ENCODE measurements around the gene USP6NL. TPM values are rescaled to one million over a fixed set of nuclear protein-coding genes. Genes with fewer than 3 reads are reported as not detected.
"Not testable (repeated sequence)": the region's sequence is repeated elsewhere in the genome, so short reads cannot be mapped to it uniquely, and the experiment has no call there.

Gene USP6NL
- total RNA-seq, 1 experiment from 2014 or later = 63.9 TPM

DNA sequence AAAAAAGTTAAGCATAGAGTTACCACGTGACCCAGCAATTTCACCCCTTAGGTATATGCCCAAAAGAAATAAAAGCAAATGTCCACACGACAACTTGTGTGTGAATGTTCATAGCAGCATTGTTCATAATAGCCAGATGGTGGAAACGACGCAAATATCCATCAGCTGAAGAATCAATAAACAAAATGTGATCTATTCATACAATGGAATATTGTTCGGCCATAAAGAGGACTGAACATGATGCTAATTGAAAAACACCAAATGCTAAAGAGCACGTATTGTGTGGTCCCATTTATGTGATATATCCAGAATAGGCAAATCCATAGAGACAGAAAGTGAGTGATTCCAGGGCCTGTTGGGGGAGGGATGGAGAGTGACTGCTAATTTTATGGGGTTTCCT lies 18.3 kb upstream of the USP6NL start:
- Histone ChIP-seq H3K36me3 (ENCODE audit: insufficient read depth, low read length) (no peaks in the 10 kb centered on the region), H3K27ac (ENCODE audit: low read length) (no peak overlapping the region), H3K27me3 (ENCODE audit: low read length) (no peaks in the 10 kb centered on the region), H3K79me2 (ENCODE audit: low read length) (no peaks in the 10 kb centered on the region), H2AFZ (ENCODE audit: low read length) (no peak overlapping the region), H3K9me2 (replicated peaks; ENCODE audit: insufficient read depth, low read length) (no peaks in the 10 kb centered on the region), H3K4me3 (ENCODE audit: low read length) (no peak overlapping the region), H4K20me1 (ENCODE audit: insufficient read depth, low read depth, low read length) (no peaks in the 10 kb centered on the region), H3K4me2 (ENCODE audit: low read depth, low read length, poor library complexity, severe bottlenecking) (no peak overlapping the region), H3K9me3 (ENCODE audit: low read length) (no peaks in the 10 kb centered on the region), H3K4me1 (ENCODE audit: low read length) (peaks cover 24% of the 10 kb centered on the region), H3K9ac (ENCODE audit: low read length) (no peak overlapping the region)
- no peak for DNase-seq

GRCh38 chr10:11627941-11628340 lies 16.5 kb upstream of the USP6NL start:
- not testable (repeated sequence) for H2AFZ ChIP-seq (ENCODE audit: low read length); H3K36me3 ChIP-seq (ENCODE audit: insufficient read depth, low read length); H3K27ac ChIP-seq (ENCODE audit: low read length); H3K4me2 ChIP-seq (ENCODE audit: low read depth, low read length, poor library complexity, severe bottlenecking); H3K79me2 ChIP-seq (ENCODE audit: low read length); H3K4me3 ChIP-seq (ENCODE audit: low read length); H3K9me3 ChIP-seq (ENCODE audit: low read length); H3K27me3 ChIP-seq (ENCODE audit: low read length); H3K9ac ChIP-seq (ENCODE audit: low read length); H4K20me1 ChIP-seq (ENCODE audit: insufficient read depth, low read depth, low read length); H3K9me2 ChIP-seq (replicated peaks; ENCODE audit: insufficient read depth, low read length); DNase-seq
- peaks cover 26% of the 10 kb centered on the region for H3K4me1 ChIP-seq (ENCODE audit: low read length)

- H4K20me1 ChIP-seq (ENCODE audit: insufficient read depth, low read depth, low read length) = no peaks in the 10 kb centered on the region
- no peak overlapping the region for H3K27ac ChIP-seq (ENCODE audit: low read length)
- H3K4me3 ChIP-seq (ENCODE audit: low read length) = no peak overlapping the region
- no peak overlapping the region for H3K4me2 ChIP-seq (ENCODE audit: low read depth, low read length, poor library complexity, severe bottlenecking)
- H3K9ac ChIP-seq (ENCODE audit: low read length) = no peak overlapping the region
- no peak overlapping the region for H2AFZ ChIP-seq (ENCODE audit: low read length)
- H3K27me3 ChIP-seq (ENCODE audit: low read length) = no peaks in the 10 kb centered on the region
- no peaks in the 10 kb centered on the region for H3K9me2 ChIP-seq (replicated peaks; ENCODE audit: insufficient read depth, low read length)
- no peaks in the 10 kb centered on the region for H3K9me3 ChIP-seq (ENCODE audit: low read length)
- no peaks in the 10 kb centered on the region for H3K36me3 ChIP-seq (ENCODE audit: insufficient read depth, low read length)
- peaks cover 17% of the 10 kb centered on the region for H3K4me1 ChIP-seq (ENCODE audit: low read length)
- DNase-seq = no peak
- no peaks in the 10 kb centered on the region for H3K79me2 ChIP-seq (ENCODE audit: low read length)
These were observed 14.6 kb upstream of the USP6NL start for GRCh38 chr10:11626071-11626470.

- no peaks in the 10 kb centered on the region for H3K36me3 ChIP-seq (ENCODE audit: insufficient read depth, low read length)
- no peaks in the 10 kb centered on the region for H3K9me2 ChIP-seq (replicated peaks; ENCODE audit: insufficient read depth, low read length)
- peak; percentile 87 for DNase-seq
- H3K27me3 ChIP-seq (ENCODE audit: low read length) = no peaks in the 10 kb centered on the region
- H3K4me3 ChIP-seq (ENCODE audit: low read length) = 0 out of 2 replicates have a peak overlapping the region, but pooled peaks have one; percentile 17
- H2AFZ ChIP-seq (ENCODE audit: low read length) = no peak overlapping the region
- H3K79me2 ChIP-seq (ENCODE audit: low read length) = no peaks in the 10 kb centered on the region
- H3K4me1 ChIP-seq (ENCODE audit: low read length) = peaks cover 25% of the 10 kb centered on the region
- no peak overlapping the region for H3K27ac ChIP-seq (ENCODE audit: low read length)
- no peaks in the 10 kb centered on the region for H3K9me3 ChIP-seq (ENCODE audit: low read length)
- no peaks in the 10 kb centered on the region for H4K20me1 ChIP-seq (ENCODE audit: insufficient read depth, low read depth, low read length)
- peak overlapping the region; percentile 49 for H3K4me2 ChIP-seq (ENCODE audit: low read depth, low read length, poor library complexity, severe bottlenecking)
- H3K9ac ChIP-seq (ENCODE audit: low read length) = no peak overlapping the region
These were observed 13.7 kb upstream of the USP6NL start for GRCh38 chr10:11625019-11625735.

GRCh38 chr10:11617233-11617632 lies 5.8 kb upstream of the USP6NL start:
- H3K79me2 ChIP-seq (ENCODE audit: low read length) = no peaks in the 10 kb centered on the region
- H3K9me2 ChIP-seq (replicated peaks; ENCODE audit: insufficient read depth, low read length) = no peaks in the 10 kb centered on the region
- H3K9ac ChIP-seq (ENCODE audit: low read length) = no peak overlapping the region
- DNase-seq = no peak
- no peak overlapping the region for H2AFZ ChIP-seq (ENCODE audit: low read length)
- H3K4me1 ChIP-seq (ENCODE audit: low read length) = peaks cover 15% of the 10 kb centered on the region
- no peaks in the 10 kb centered on the region for H3K9me3 ChIP-seq (ENCODE audit: low read length)
- H3K36me3 ChIP-seq (ENCODE audit: insufficient read depth, low read length) = no peaks in the 10 kb centered on the region
- H3K4me2 ChIP-seq (ENCODE audit: low read depth, low read length, poor library complexity, severe bottlenecking) = no peak overlapping the region
- no peaks in the 10 kb centered on the region for H3K27me3 ChIP-seq (ENCODE audit: low read length)
- H3K4me3 ChIP-seq (ENCODE audit: low read length) = no peak overlapping the region
- H4K20me1 ChIP-seq (ENCODE audit: insufficient read depth, low read depth, low read length) = no peaks in the 10 kb centered on the region
- no peak overlapping the region for H3K27ac ChIP-seq (ENCODE audit: low read length)

GRCh38 chr10:11616021-11616420 lies 4.6 kb upstream of the USP6NL start:
- Histone ChIP-seq H3K4me1 (ENCODE audit: low read length) (peaks cover 20% of the 10 kb centered on the region), H3K79me2 (ENCODE audit: low read length) (no peaks in the 10 kb centered on the region; the same call in 1 of the 2 replicates), H3K27ac (ENCODE audit: low read length) (no peak overlapping the region), H3K36me3 (ENCODE audit: insufficient read depth, low read length) (no peaks in the 10 kb centered on the region), H3K4me2 (ENCODE audit: low read depth, low read length, poor library complexity, severe bottlenecking) (no peak overlapping the region), H2AFZ (ENCODE audit: low read length) (no peak overlapping the region), H3K9me2 (replicated peaks; ENCODE audit: insufficient read depth, low read length) (no peaks in the 10 kb centered on the region), H4K20me1 (ENCODE audit: insufficient read depth, low read depth, low read length) (no peaks in the 10 kb centered on the region), H3K9me3 (ENCODE audit: low read length) (no peaks in the 10 kb centered on the region), H3K4me3 (ENCODE audit: low read length) (no peak overlapping the region), H3K27me3 (ENCODE audit: low read length) (no peaks in the 10 kb centered on the region), H3K9ac (ENCODE audit: low read length) (no peak overlapping the region)
- DNase-seq = no peak

DNA sequence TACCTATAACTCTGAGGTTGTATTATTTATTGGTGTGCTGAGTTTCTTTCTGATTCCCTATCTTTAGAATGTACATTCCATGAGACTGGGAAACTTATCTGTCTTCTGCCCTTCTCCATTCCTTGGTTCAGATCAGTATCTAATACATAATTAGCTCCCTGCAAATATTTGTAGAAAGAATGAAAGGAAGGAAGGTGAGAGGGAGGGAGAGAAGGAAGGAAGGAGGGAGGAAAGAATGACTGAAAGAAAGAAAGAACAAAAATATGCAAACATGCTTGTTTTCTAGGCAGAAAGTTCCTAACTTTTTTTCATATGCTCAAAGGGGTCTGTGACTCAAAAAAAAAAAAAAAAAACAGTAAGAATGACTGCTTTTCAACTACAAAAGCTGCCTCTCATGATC lies 3.9 kb upstream of the USP6NL start:
- peaks cover 6% of the 10 kb centered on the region for H3K79me2 ChIP-seq (ENCODE audit: low read length)
- no peak overlapping the region for H3K4me2 ChIP-seq (ENCODE audit: low read depth, low read length, poor library complexity, severe bottlenecking)
- no peaks in the 10 kb centered on the region for H3K9me2 ChIP-seq (replicated peaks; ENCODE audit: insufficient read depth, low read length)
- H2AFZ ChIP-seq (ENCODE audit: low read length) = no peak overlapping the region
- H3K27ac ChIP-seq (ENCODE audit: low read length) = no peak overlapping the region
- H3K4me1 ChIP-seq (ENCODE audit: low read length) = peaks cover 14% of the 10 kb centered on the region
- no peaks in the 10 kb centered on the region for H3K27me3 ChIP-seq (ENCODE audit: low read length)
- no peaks in the 10 kb centered on the region for H3K9me3 ChIP-seq (ENCODE audit: low read length)
- H3K4me3 ChIP-seq (ENCODE audit: low read length) = no peak overlapping the region
- no peak overlapping the region for H3K9ac ChIP-seq (ENCODE audit: low read length)
- DNase-seq = no peak
- H3K36me3 ChIP-seq (ENCODE audit: insufficient read depth, low read length) = no peaks in the 10 kb centered on the region
- no peaks in the 10 kb centered on the region for H4K20me1 ChIP-seq (ENCODE audit: insufficient read depth, low read depth, low read length)

DNA sequence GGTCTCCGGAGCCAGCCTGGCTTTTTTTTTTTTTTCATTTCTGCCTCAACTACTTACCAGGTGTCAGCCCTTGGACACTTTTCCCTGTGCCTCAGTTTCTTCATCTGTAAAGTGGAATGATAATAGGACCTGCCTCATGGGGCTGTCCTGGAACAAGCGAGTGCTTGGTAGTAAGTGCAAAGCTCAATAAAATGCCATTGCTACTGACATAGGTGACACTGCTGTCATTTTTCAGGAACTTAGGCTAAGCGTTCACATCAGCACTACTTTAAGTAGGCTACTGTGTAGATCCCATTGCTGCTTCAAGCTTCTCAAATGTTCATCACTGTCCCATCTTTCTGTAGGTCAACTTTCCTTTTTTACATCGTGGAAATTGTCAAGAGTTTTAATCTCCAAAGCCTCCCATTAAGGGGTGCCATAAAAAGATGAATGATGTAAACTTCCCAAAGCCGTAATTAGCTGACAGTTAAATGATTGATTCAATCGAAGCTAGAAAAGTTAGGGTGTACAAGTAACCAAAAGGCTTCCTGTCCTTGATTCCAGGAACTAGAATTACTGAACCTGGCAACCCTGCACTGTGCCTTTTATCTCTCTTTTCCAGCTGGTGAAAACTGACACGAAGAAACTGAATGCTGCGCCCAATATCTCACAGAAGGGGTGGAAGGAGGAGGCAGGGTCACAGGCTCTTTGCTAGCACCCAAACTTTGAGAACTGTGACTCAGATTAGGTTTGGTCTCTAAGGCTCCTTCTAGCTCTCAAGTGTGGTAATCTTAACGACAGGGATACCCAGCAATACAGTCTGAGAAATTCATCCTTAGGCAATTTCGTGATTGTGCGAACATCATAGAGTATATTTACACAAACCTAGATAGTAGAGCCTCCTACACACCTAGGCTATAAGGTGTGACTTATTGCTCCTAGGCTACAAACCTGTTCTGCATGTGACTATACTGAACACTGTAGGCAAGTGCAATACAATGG lies 861 bp upstream of the USP6NL start:
- no peaks in the 10 kb centered on the region for H3K36me3 ChIP-seq (ENCODE audit: insufficient read depth, low read length)
- DNase-seq = peak; percentile 67
- H3K4me1 ChIP-seq (ENCODE audit: low read length) = peaks cover 41% of the 10 kb centered on the region
- H3K9me2 ChIP-seq (replicated peaks; ENCODE audit: insufficient read depth, low read length) = no peaks in the 10 kb centered on the region
- H3K9ac ChIP-seq (ENCODE audit: low read length) = peak overlapping the region; percentile 90
- no peaks in the 10 kb centered on the region for H3K9me3 ChIP-seq (ENCODE audit: low read length)
- H3K4me3 ChIP-seq (ENCODE audit: low read length) = peak overlapping the region; percentile 84
- no peaks in the 10 kb centered on the region for H4K20me1 ChIP-seq (ENCODE audit: insufficient read depth, low read depth, low read length)
- peak overlapping the region; percentile 81 for H3K4me2 ChIP-seq (ENCODE audit: low read depth, low read length, poor library complexity, severe bottlenecking)
- peaks cover 36% of the 10 kb centered on the region for H3K79me2 ChIP-seq (ENCODE audit: low read length)
- no peak overlapping the region; the same call in 1 of the 2 replicates for H2AFZ ChIP-seq (ENCODE audit: low read length)
- no peaks in the 10 kb centered on the region for H3K27me3 ChIP-seq (ENCODE audit: low read length)
- H3K27ac ChIP-seq (ENCODE audit: low read length) = peak overlapping the region; percentile 36

All from Karpas-422 (cell line).